IMR-90 (cell line): ENCODE data around the gene SSBP2.

Experiments
- BHLHE40 ChIP-seq: fragments of 150-350 bp; IDR thresholded peaks from 2 replicates; pipeline ENCODE4 v1.6.1; 2016; ENCODE audit warnings: mild to moderate bottlenecking, low read depth, low read length
- CEBPB ChIP-seq: IDR thresholded peaks from 2 replicates; pipeline ENCODE4 v1.6.1; 2012; ENCODE audit warnings: low read depth, low read length, improper control_type of control experiment
- FOS ChIP-seq: fragments of 150-350 bp; IDR thresholded peaks from 2 replicates; pipeline ENCODE4 v1.6.1; 2016; ENCODE audit warnings: low read depth, low read length
- POLR2A ChIP-seq: IDR thresholded peaks from 2 replicates; pipeline ENCODE4 v1.6.1; 2012; ENCODE audit warnings: mild to moderate bottlenecking, low read depth, low read length
- RAD21 ChIP-seq: IDR thresholded peaks from 2 replicates; pipeline ENCODE4 v1.6.1; 2012; ENCODE audit warnings: low read length, improper control_type of control experiment
- RFX5 ChIP-seq: IDR thresholded peaks from 2 replicates; pipeline ENCODE4 v1.8.0; 2012; ENCODE audit warnings: low read depth, mild to moderate bottlenecking, low read length, moderate library complexity
- TF ChIP-seq, protein P1 (sequence below): conservative IDR thresholded peaks from 2 replicates; pipeline ENCODE4 v1.5.1; 2012; ENCODE audit warnings: mild to moderate bottlenecking, low read depth, low read length, improper control_type of control experiment
- TF ChIP-seq, protein P2 (sequence below): fragments of 150-350 bp; IDR thresholded peaks from 2 replicates; pipeline ENCODE4 v1.6.1; 2017; ENCODE audit warnings: mild to moderate bottlenecking, antibody characterized with exemption, low read length, low read depth

DNA sequence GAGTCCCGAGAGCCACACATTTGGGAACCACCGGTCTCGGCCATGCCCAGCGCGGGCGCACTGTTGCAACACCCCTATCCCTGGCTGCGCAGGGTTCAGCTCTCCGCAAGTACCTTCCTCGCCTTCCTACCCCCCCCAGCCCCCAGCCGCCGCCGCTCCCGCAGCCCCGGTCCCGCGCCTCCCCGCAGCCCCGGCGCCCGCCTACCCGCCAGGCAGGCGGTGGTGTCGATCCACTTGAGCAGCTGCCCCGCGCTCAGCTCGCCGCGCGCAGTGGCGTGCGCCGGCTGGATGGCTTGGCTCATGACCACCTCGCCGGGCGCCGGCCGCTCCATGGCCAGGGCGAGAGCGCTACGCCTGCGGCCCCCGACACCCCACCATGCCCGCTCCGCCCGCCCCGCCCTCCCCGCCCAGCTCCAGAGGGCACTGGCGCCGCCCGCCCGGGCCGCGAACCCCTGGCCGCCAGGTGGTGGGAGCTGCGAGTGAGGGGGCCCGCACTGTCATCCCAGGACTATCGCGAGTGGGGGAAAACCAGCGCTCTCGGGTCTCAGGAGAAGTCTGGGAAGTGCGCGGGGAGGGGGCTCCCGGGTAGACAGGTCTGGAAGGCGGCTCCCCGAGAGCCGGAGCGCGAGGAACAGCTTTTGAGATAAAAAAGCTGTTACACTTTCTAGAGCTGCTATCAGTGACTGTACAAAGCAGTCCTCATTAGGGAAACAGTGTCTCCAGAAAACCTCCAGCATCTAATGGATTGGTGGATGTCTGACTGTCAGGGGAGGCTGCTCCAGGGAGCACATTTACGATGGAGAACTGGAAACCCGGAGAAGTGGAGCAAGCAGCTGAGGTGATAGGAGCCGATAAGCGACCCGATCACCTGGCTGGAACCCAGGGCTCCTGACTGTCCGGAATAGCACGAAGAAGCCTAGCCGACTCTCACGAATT, 356.8 kb downstream of the SSBP2 start, which contains the start of gene ACOT12:
- TF ChIP-seq, protein P1, sequence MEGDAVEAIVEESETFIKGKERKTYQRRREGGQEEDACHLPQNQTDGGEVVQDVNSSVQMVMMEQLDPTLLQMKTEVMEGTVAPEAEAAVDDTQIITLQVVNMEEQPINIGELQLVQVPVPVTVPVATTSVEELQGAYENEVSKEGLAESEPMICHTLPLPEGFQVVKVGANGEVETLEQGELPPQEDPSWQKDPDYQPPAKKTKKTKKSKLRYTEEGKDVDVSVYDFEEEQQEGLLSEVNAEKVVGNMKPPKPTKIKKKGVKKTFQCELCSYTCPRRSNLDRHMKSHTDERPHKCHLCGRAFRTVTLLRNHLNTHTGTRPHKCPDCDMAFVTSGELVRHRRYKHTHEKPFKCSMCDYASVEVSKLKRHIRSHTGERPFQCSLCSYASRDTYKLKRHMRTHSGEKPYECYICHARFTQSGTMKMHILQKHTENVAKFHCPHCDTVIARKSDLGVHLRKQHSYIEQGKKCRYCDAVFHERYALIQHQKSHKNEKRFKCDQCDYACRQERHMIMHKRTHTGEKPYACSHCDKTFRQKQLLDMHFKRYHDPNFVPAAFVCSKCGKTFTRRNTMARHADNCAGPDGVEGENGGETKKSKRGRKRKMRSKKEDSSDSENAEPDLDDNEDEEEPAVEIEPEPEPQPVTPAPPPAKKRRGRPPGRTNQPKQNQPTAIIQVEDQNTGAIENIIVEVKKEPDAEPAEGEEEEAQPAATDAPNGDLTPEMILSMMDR: no peak
- TF ChIP-seq BHLHE40 (no peak), POLR2A (no peak), RAD21 (no peak), CEBPB (peak; percentile 45; the same call in 1 of the 2 replicates), FOS (no peak), RFX5 (no peak)
- TF ChIP-seq, protein P2, sequence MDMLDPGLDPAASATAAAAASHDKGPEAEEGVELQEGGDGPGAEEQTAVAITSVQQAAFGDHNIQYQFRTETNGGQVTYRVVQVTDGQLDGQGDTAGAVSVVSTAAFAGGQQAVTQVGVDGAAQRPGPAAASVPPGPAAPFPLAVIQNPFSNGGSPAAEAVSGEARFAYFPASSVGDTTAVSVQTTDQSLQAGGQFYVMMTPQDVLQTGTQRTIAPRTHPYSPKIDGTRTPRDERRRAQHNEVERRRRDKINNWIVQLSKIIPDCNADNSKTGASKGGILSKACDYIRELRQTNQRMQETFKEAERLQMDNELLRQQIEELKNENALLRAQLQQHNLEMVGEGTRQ: no peak
